H9 (cell line): Measurements from ENCODE around the gene ZNF318. TPM values are rescaled to one million over a fixed set of nuclear protein-coding genes. Genes with fewer than 3 reads are reported as not detected.

ENCODE experiments used
- DNase-seq: peaks from one replicate; pipeline ENCODE4 v3.0.0-alpha.2; 2017
- H2AFZ ChIP-seq: one replicate; pipeline ENCODE4 v1.6.1; 2013; ENCODE audit warnings: mild to moderate bottlenecking, low read length, control low read depth, moderate library complexity
- H2AK5ac ChIP-seq: 2 replicates; pipeline ENCODE4 v1.6.1; 2013; ENCODE audit warnings: low read length, control low read depth, mixed read lengths; ENCODE audit not compliant: insufficient read length
- H2BK120ac ChIP-seq: one replicate; pipeline ENCODE4 v1.6.1; 2013; ENCODE audit warnings: low read depth, mild to moderate bottlenecking, low read length, control low read depth, inconsistent platforms; ENCODE audit not compliant: poor library complexity, severe bottlenecking
- H2BK12ac ChIP-seq: 2 replicates; pipeline ENCODE4 v1.6.1; 2013; ENCODE audit warnings: low read length, control low read depth, mixed read lengths, low read depth; ENCODE audit not compliant: insufficient read length
- H2BK15ac ChIP-seq: 2 replicates; pipeline ENCODE4 v1.6.1; 2013; ENCODE audit warnings: low read depth, low read length, control low read depth
- H2BK20ac ChIP-seq: one replicate; pipeline ENCODE4 v1.6.1; 2013; ENCODE audit warnings: low read depth, mild to moderate bottlenecking, low read length, control low read depth, inconsistent platforms; ENCODE audit not compliant: poor library complexity, severe bottlenecking
- H2BK5ac ChIP-seq: 2 replicates; pipeline ENCODE4 v1.6.1; 2013; ENCODE audit warnings: low read length, control low read depth, mixed read lengths; ENCODE audit not compliant: insufficient read length
- H3K14ac ChIP-seq: 2 replicates; pipeline ENCODE4 v1.6.1; 2013; ENCODE audit warnings: low read length, control low read depth; ENCODE audit not compliant: insufficient read depth
- H3K18ac ChIP-seq: 2 replicates; pipeline ENCODE4 v1.6.1; 2013; ENCODE audit warnings: low read depth, mild to moderate bottlenecking, mixed read lengths, low read length, control low read depth; ENCODE audit not compliant: insufficient read length
- H3K23ac ChIP-seq: 2 replicates; pipeline ENCODE4 v1.6.1; 2013; ENCODE audit warnings: low read length, control low read depth, mixed read lengths, low read depth; ENCODE audit not compliant: insufficient read length
- H3K23me2 ChIP-seq: 2 replicates; pipeline ENCODE4 v1.6.1; 2013; ENCODE audit warnings: low read depth, mild to moderate bottlenecking, mixed read lengths, low read length, control low read depth; ENCODE audit not compliant: insufficient read length, poor library complexity, severe bottlenecking
- H3K27ac ChIP-seq: 2 replicates; pipeline ENCODE4 v1.5.1; 2013; ENCODE audit warnings: low read length, control low read depth, mixed read lengths, low read depth; ENCODE audit not compliant: insufficient read length
- H3K27me3 ChIP-seq: 2 replicates; pipeline ENCODE4 v1.6.1; 2013; ENCODE audit warnings: low read length, control low read depth, inconsistent platforms; ENCODE audit not compliant: insufficient read depth
- H3K4ac ChIP-seq: 2 replicates; pipeline ENCODE4 v1.6.1; 2013; ENCODE audit warnings: low read depth, mild to moderate bottlenecking, control low read depth, inconsistent platforms, low read length, moderate library complexity
- H3K4me1 ChIP-seq: 2 replicates; pipeline ENCODE4 v1.6.1; 2013; ENCODE audit warnings: low read length, control low read depth, inconsistent platforms; ENCODE audit not compliant: insufficient read depth
- H3K4me2 ChIP-seq: 2 replicates; pipeline ENCODE4 v1.6.1; 2013; ENCODE audit warnings: low read length, control low read depth, mixed read lengths; ENCODE audit not compliant: insufficient read length, insufficient read depth
- H3K56ac ChIP-seq: 2 replicates; pipeline ENCODE4 v1.6.1; 2013; ENCODE audit warnings: low read depth, mild to moderate bottlenecking, mixed read lengths, low read length, control low read depth; ENCODE audit not compliant: insufficient read length
- H3K79me1 ChIP-seq: 2 replicates; pipeline ENCODE4 v1.6.1; 2013; ENCODE audit warnings: low read depth, mild to moderate bottlenecking, moderate library complexity, low read length, control low read depth, inconsistent platforms; ENCODE audit not compliant: insufficient read depth, poor library complexity, severe bottlenecking
- H3K79me2 ChIP-seq: 2 replicates; pipeline ENCODE4 v1.6.1; 2013; ENCODE audit warnings: low read length, control low read depth, inconsistent platforms; ENCODE audit not compliant: insufficient read depth
- H3K9ac ChIP-seq: 2 replicates; pipeline ENCODE4 v1.6.1; 2013; ENCODE audit warnings: low read length, control low read depth, mixed read lengths; ENCODE audit not compliant: insufficient read length; ENCODE audit errors: extremely low read depth
- H3K9me3 ChIP-seq: one replicate; pipeline ENCODE4 v1.6.1; 2013; ENCODE audit warnings: low read depth, low read length, inconsistent platforms; ENCODE audit not compliant: control insufficient read depth
- H3T11ph ChIP-seq: one replicate; pipeline ENCODE4 v1.6.1; 2013; ENCODE audit warnings: mild to moderate bottlenecking, low read length, control low read depth, inconsistent platforms
- H4K20me1 ChIP-seq: one replicate; pipeline ENCODE4 v1.6.1; 2013; ENCODE audit not compliant: control insufficient read depth, insufficient read length, insufficient read depth
- H4K5ac ChIP-seq: 2 replicates; pipeline ENCODE4 v1.6.1; 2013; ENCODE audit warnings: low read depth, mild to moderate bottlenecking, mixed read lengths, low read length, control low read depth; ENCODE audit not compliant: insufficient read length
- H4K8ac ChIP-seq: replicated peaks from 2 replicates; pipeline ENCODE4 v1.6.1; 2013; ENCODE audit warnings: low read length, control low read depth, mixed read lengths, low read depth; ENCODE audit not compliant: insufficient read length
- H4K91ac ChIP-seq: 2 replicates; pipeline ENCODE4 v1.6.1; 2013; ENCODE audit warnings: low read depth, mild to moderate bottlenecking, moderate library complexity, mixed read lengths, low read length, control low read depth; ENCODE audit not compliant: insufficient read length
- H3K27ac Mint-ChIP-seq, 3 experiments: 2 replicates in 2 of 3; 3 replicates in 1 of 3; pipeline ENCODE4 v1.8.0; 2020 to 2021; ENCODE audit warnings: mixed read lengths in 3 of 3, mild to moderate bottlenecking in 1 of 3, moderate library complexity in 1 of 3
- H3K27me3 Mint-ChIP-seq: 2 replicates; pipeline ENCODE4 v1.8.0; 2021; ENCODE audit warnings: low read depth, mild to moderate bottlenecking, moderate library complexity, mixed read lengths
- H3K36me3 Mint-ChIP-seq, 3 experiments: 2 replicates in 2 of 3; 3 replicates in 1 of 3; pipeline ENCODE4 v1.8.0; 2020 to 2021; ENCODE audit warnings: low read depth in 3 of 3, mixed read lengths in 3 of 3; ENCODE audit not compliant: insufficient read depth in 1 of 3
- H3K4me1 Mint-ChIP-seq, 2 experiments: 2 replicates each; pipeline ENCODE4 v1.8.0; 2020; ENCODE audit warnings: mixed read lengths in 2 of 2
- H3K4me3 Mint-ChIP-seq, 2 experiments: 2 replicates in 1 of 2; 3 replicates in 1 of 2; pipeline ENCODE4 v1.8.0; 2020 to 2021; ENCODE audit warnings: mild to moderate bottlenecking in 2 of 2, mixed read lengths in 2 of 2, moderate library complexity in 1 of 2
- H3K9me3 Mint-ChIP-seq, 2 experiments: 2 replicates in 1 of 2; 3 replicates in 1 of 2; pipeline ENCODE4 v1.8.0; 2020; ENCODE audit warnings: mild to moderate bottlenecking in 2 of 2, mixed read lengths in 2 of 2, moderate library complexity in 1 of 2
- CTCF ChIP-seq: fragments of 200-600 bp; sonication (generic); conservative IDR thresholded peaks from 3 replicates; pipeline ENCODE4 v1.8.0; 2021; ENCODE audit warnings: antibody characterized with exemption, mild to moderate bottlenecking
- WGBS: extraction: QIAGEN DNeasy Blood & Tissue Kit; methylation state at CpG from one replicate; pipeline ENCODE4 v1.1.7; 2013; ENCODE audit warnings: missing lambda C conversion rate, low lambda C conversion rate, mixed read lengths; ENCODE audit not compliant: insufficient read length; ENCODE audit errors: extremely low coverage; 5-methylcytosine and 5-hydroxymethylcytosine counted together
- total RNA-seq: library from RNA; stranded (reverse); gene quantifications from 2 replicates; pipeline ENCODE4 v1.2.1, GENCODE V29; 2021

Gene ZNF318
- total RNA-seq, 1 experiment from 2014 or later = 16.3 TPM

- Histone ChIP-seq H2BK120ac (no peak overlapping the region), H4K20me1 (peaks cover 4% of the 10 kb centered on the region), H4K91ac (no peak overlapping the region), H3K18ac (no peak overlapping the region), H2BK12ac (no peak overlapping the region), H3K9me3 (no peaks in the 10 kb centered on the region), H2AK5ac (no peak overlapping the region), H3T11ph (no peak overlapping the region), H4K5ac (no peak overlapping the region), H3K14ac (no peak overlapping the region), H2BK5ac (no peak overlapping the region), H3K79me1 (no peaks in the 10 kb centered on the region), H2BK20ac (no peak overlapping the region), H4K8ac (no peak overlapping the region), H3K4me2 (no peak overlapping the region), H3K9ac (no peak overlapping the region), H3K27me3 (no peaks in the 10 kb centered on the region), H3K4me1 (no peaks in the 10 kb centered on the region), H3K4ac (no peak overlapping the region), H3K56ac (no peak overlapping the region), H3K23me2 (no peaks in the 10 kb centered on the region), H2BK15ac (no peak overlapping the region), H3K79me2 (no peaks in the 10 kb centered on the region), H3K27ac (no peak overlapping the region), H2AFZ (no peak overlapping the region), H3K23ac (no peak overlapping the region)
- Mint-ChIP-seq H3K36me3 (no peaks in the 10 kb centered on the region), H3K4me3 (no peak overlapping the region), H3K27me3 (peaks cover 15% of the 10 kb centered on the region), H3K9me3 (no peaks in the 10 kb centered on the region), H3K27ac (no peak overlapping the region), H3K4me1 (peaks cover 15% of the 10 kb centered on the region in 2 experiments)
- DNase-seq = no peak
- no peak for TF ChIP-seq CTCF
- no CpG with 5 or more reads among the region's 3 CpGs for WGBS
These were observed 74.0 kb downstream of the ZNF318 start for GRCh38 chr6:43295456-43295855.
